GM21423 (cell line): Measurements from ENCODE around the gene COBL.

Experiments used
- ATAC-seq: cut with Tn5 transposase; IDR thresholded peaks from one replicate; pipeline ENCODE4 v1.9.1; 2021; ENCODE audit warnings: mild to moderate bottlenecking, moderate library complexity; ENCODE audit not compliant: unreplicated experiment

The COBL gene

GRCh38 chr7:50977421-50977820 is 339.2 kb downstream of the COBL start:
- ATAC-seq, result no peak

- ATAC-seq, result no peak
These were observed 340.5 kb downstream of the COBL start for GRCh38 chr7:50976064-50976463.

- ATAC-seq, result no peak
These were observed 342.4 kb downstream of the COBL start for GRCh38 chr7:50974240-50974639.

GRCh38 chr7:50973814-50974213 is 342.8 kb downstream of the COBL start:
- no peak for ATAC-seq

GRCh38 chr7:50970092-50970491 is 346.5 kb downstream of the COBL start:
- no peak for ATAC-seq
